H1 (cell line): ENCODE results near the gene FOXK1. TPM values are rescaled to one million over a fixed set of nuclear protein-coding genes. Genes with fewer than 3 reads are reported as not detected.

Experiments used
- CTCF ChIA-PET: fragments of 300-600 bp; sonication (Branson Sonifier 250); formaldehyde crosslinking; loops from one replicate; lab custom pipeline; 2021; ENCODE audit not compliant: partially characterized antibody; lab: Charles Lee
- POLR2A ChIA-PET: fragments of 300-600 bp; sonication (Branson Sonifier 250); formaldehyde crosslinking; loops from one replicate; lab custom pipeline; 2021; ENCODE audit warnings: inconsistent platforms; ENCODE audit not compliant: partially characterized antibody; lab: Charles Lee
- DNase-seq, 2 experiments: peaks; one replicate each; pipeline versions ENCODE4 v3.0.0 to v3.0.0-alpha.2; 2010 to 2022; ENCODE audit warnings: low spot score in 2 of 2, low read depth in 1 of 2, mixed read lengths in 1 of 2
- FAIRE-seq: peaks from 2 replicates; lab custom pipeline; 2011; peaks lifted over from hg19 to GRCh38; lab: Jason Lieb, UNC
- H2AFZ ChIP-seq: 2 replicates; pipeline ENCODE4 v1.8.1; 2012; ENCODE audit warnings: low read length, inconsistent platforms
- H2AK5ac ChIP-seq: 2 replicates; pipeline ENCODE4 v1.6.1; 2013; ENCODE audit warnings: low read depth, low read length
- H2BK120ac ChIP-seq: replicated peaks from 2 replicates; pipeline ENCODE3; 2013; ENCODE audit warnings: low read depth, low read length, inconsistent platforms
- H2BK12ac ChIP-seq: 2 replicates; pipeline ENCODE4 v1.6.1; 2013; ENCODE audit warnings: low read depth, low read length
- H2BK15ac ChIP-seq: 2 replicates; pipeline ENCODE4 v1.6.1; 2013; ENCODE audit warnings: low read length
- H2BK20ac ChIP-seq: 2 replicates; pipeline ENCODE4 v1.6.1; 2013; ENCODE audit warnings: low read length
- H2BK5ac ChIP-seq: 2 replicates; pipeline ENCODE4 v1.6.1; 2013; ENCODE audit warnings: low read depth, low read length
- H3K14ac ChIP-seq: 2 replicates; pipeline ENCODE4 v1.6.1; 2013; ENCODE audit warnings: inconsistent platforms; ENCODE audit not compliant: insufficient read length
- H3K18ac ChIP-seq: 2 replicates; pipeline ENCODE4 v1.6.1; 2013; ENCODE audit warnings: low read length; ENCODE audit errors: extremely low read depth
- H3K23ac ChIP-seq: 2 replicates; pipeline ENCODE4 v1.6.1; 2013; ENCODE audit warnings: inconsistent platforms; ENCODE audit not compliant: insufficient read length
- H3K23me2 ChIP-seq: 2 replicates; pipeline ENCODE4 v1.6.1; 2013; ENCODE audit warnings: low read depth, low read length
- H3K27ac ChIP-seq: 2 replicates; pipeline ENCODE4 v1.6.1; 2011; ENCODE audit warnings: low read depth, low read length, inconsistent platforms
- H3K27me3 ChIP-seq, 4 experiments: replicated peaks in 1 of 4; 1 replicate in 1 of 4; 2 replicates in 3 of 4; pipeline versions ENCODE4 v1.6.1 to v1.8.1; 2011 to 2013; ENCODE audit warnings: low read length in 3 of 4, mild to moderate bottlenecking in 3 of 4, inconsistent platforms in 2 of 4, mixed read lengths in 2 of 4, moderate library complexity in 1 of 4; ENCODE audit not compliant: control insufficient read depth in 3 of 4, insufficient read depth in 3 of 4; ENCODE audit errors: extremely low read depth in 1 of 4
- H3K36me3 ChIP-seq, 4 experiments: 2 replicates each; pipeline versions ENCODE4 v1.6.1 to v1.8.1; 2011 to 2013; ENCODE audit warnings: mild to moderate bottlenecking in 4 of 4, low read length in 3 of 4, moderate library complexity in 2 of 4, control low read depth in 1 of 4, inconsistent platforms in 1 of 4; ENCODE audit not compliant: insufficient read depth in 4 of 4, control insufficient read depth in 2 of 4
- H3K4ac ChIP-seq: replicated peaks from 2 replicates; pipeline ENCODE3; 2013; ENCODE audit warnings: low read length, low read depth, mixed read lengths, inconsistent platforms; ENCODE audit not compliant: insufficient read length
- H3K4me1 ChIP-seq, 4 experiments: replicated peaks in 1 of 4; 1 replicate in 1 of 4; 2 replicates in 3 of 4; pipeline versions ENCODE4 v1.6.1 to v1.8.1; 2011 to 2013; ENCODE audit warnings: low read length in 3 of 4, inconsistent platforms in 2 of 4, mixed read lengths in 1 of 4; ENCODE audit not compliant: insufficient read depth in 4 of 4, control insufficient read depth in 3 of 4
- H3K4me2 ChIP-seq, 2 experiments: 2 replicates each; pipeline versions ENCODE4 v1.6.1 to v1.8.1; 2011 to 2013; ENCODE audit warnings: low read depth in 2 of 2, low read length in 2 of 2, control low read depth in 1 of 2, inconsistent platforms in 1 of 2, mild to moderate bottlenecking in 1 of 2; ENCODE audit not compliant: insufficient read depth in 1 of 2
- H3K4me3 ChIP-seq, 4 experiments: fragments of 200-600, 300-600 bp in 1 of 4; sonication (generic), shearing (Covaris generic), sonication (Bioruptor Twin) in 1 of 4; 2 replicates each; pipeline versions ENCODE4 v1.5.1 to v1.8.1; 2011 to 2016; ENCODE audit warnings: low read length in 4 of 4, low read depth in 3 of 4, control low read depth in 2 of 4, inconsistent platforms in 2 of 4, mild to moderate bottlenecking in 2 of 4, mixed read lengths in 1 of 4, moderate library complexity in 1 of 4; ENCODE audit not compliant: insufficient read depth in 2 of 4; ENCODE audit errors: extremely low read depth in 1 of 4
- H3K56ac ChIP-seq: replicated peaks from 2 replicates; pipeline ENCODE3; 2013; ENCODE audit warnings: low read depth, mild to moderate bottlenecking, mixed read lengths, low read length, inconsistent platforms; ENCODE audit not compliant: insufficient read length
- H3K79me1 ChIP-seq: 2 replicates; pipeline ENCODE4 v1.6.1; 2013; ENCODE audit warnings: low read depth, low read length, control low read depth
- H3K79me2 ChIP-seq, 2 experiments: 2 replicates each; pipeline versions ENCODE4 v1.6.1 to v1.8.1; 2012 to 2013; ENCODE audit warnings: low read length in 2 of 2, mild to moderate bottlenecking in 2 of 2, inconsistent platforms in 1 of 2; ENCODE audit not compliant: insufficient read depth in 2 of 2, control insufficient read depth in 1 of 2
- H3K9ac ChIP-seq, 4 experiments: replicated peaks in 1 of 4; 1 replicate in 1 of 4; 2 replicates in 3 of 4; pipeline versions ENCODE4 v1.6.1 to v1.8.1; 2011 to 2013; ENCODE audit warnings: low read depth in 3 of 4, low read length in 3 of 4, control low read depth in 2 of 4, mild to moderate bottlenecking in 2 of 4, moderate library complexity in 2 of 4, inconsistent platforms in 1 of 4; ENCODE audit errors: extremely low read depth in 1 of 4
- H3K9me3 ChIP-seq, 2 experiments: 2 replicates each; pipeline versions ENCODE4 v1.6.1 to v1.8.1; 2012 to 2013; ENCODE audit warnings: mild to moderate bottlenecking in 2 of 2, moderate library complexity in 2 of 2, control low read depth in 1 of 2, inconsistent platforms in 1 of 2, low read depth in 1 of 2, low read length in 1 of 2, mixed read lengths in 1 of 2; ENCODE audit not compliant: insufficient read depth in 2 of 2
- H4K20me1 ChIP-seq, 2 experiments: replicated peaks in 1 of 2; 2 replicates each; pipeline versions ENCODE3 to v1.8.1; 2011 to 2013; ENCODE audit warnings: inconsistent platforms in 2 of 2, low read length in 2 of 2, mild to moderate bottlenecking in 1 of 2; ENCODE audit not compliant: insufficient read depth in 2 of 2, control insufficient read depth in 1 of 2
- H4K5ac ChIP-seq: 2 replicates; pipeline ENCODE4 v1.6.1; 2013; ENCODE audit warnings: low read length, low read depth, mixed read lengths, inconsistent platforms; ENCODE audit not compliant: insufficient read length
- H4K8ac ChIP-seq: 2 replicates; pipeline ENCODE4 v1.8.0; 2013; ENCODE audit warnings: mild to moderate bottlenecking, moderate library complexity, low read length, inconsistent platforms; ENCODE audit not compliant: insufficient read depth; ENCODE audit errors: extremely low read depth
- H4K91ac ChIP-seq: replicated peaks from 2 replicates; pipeline ENCODE3; 2013; ENCODE audit warnings: low read length, mixed read lengths, inconsistent platforms; ENCODE audit not compliant: insufficient read length
- BACH1 ChIP-seq: IDR thresholded peaks from 2 replicates; pipeline ENCODE4 v1.6.1; 2012; ENCODE audit warnings: low read length, improper control_type of control experiment
- CBX5 ChIP-seq: fragments of 300-800, 300-1000 bp; sonication (generic); IDR thresholded peaks from 2 replicates; pipeline ENCODE4 v1.7.1; 2016; ENCODE audit warnings: antibody characterized with exemption, low read length, low read depth
- RFX5 ChIP-seq: IDR thresholded peaks from 2 replicates; pipeline ENCODE4 v1.6.1; 2011; ENCODE audit warnings: low read depth, low read length, improper control_type of control experiment, borderline replicate concordance
- WGBS, 2 experiments: shearing (Covaris generic) in 1 of 2; methylation state at CpG; one replicate each; pipeline versions ENCODE4 v1.1.6 to v1.1.7; 2013 to 2015; ENCODE audit warnings: low lambda C conversion rate in 2 of 2, mixed read lengths in 2 of 2, inconsistent platforms in 1 of 2, low coverage in 1 of 2, missing lambda C conversion rate in 1 of 2; ENCODE audit not compliant: insufficient replicate concordance in 2 of 2, insufficient coverage in 1 of 2, insufficient read length in 1 of 2; ENCODE audit errors: extremely low coverage in 1 of 2, missing lambda C conversion rate in 1 of 2; 5-methylcytosine and 5-hydroxymethylcytosine counted together
- polyA plus RNA-seq, 7 experiments: library from polyadenylated mRNA; depleted of rRNA in 3 of 7; stranded (reverse) in 5 of 7; unstranded in 2 of 7; fragments of >200 nt in 5 of 7; fragments of 200-250 nt in 2 of 7; gene quantifications; 1 replicate in 5 of 7; 2 replicates in 1 of 7; 4 replicates in 1 of 7; pipeline versions ENCODE4 v1.2.1 to v1.2.3, GENCODE V29; 2011 to 2013; ENCODE audit warnings: missing spikeins in 2 of 7, mixed read lengths in 2 of 7
- total RNA-seq: library from RNA; stranded (reverse); fragmentation: NEBNext Ultra II Directional; extraction: Animal tissue kit (Norgen Biotek cat#: 25700); gene quantifications from 2 replicates; pipeline ENCODE4 v1.2.1, GENCODE V29; 2021
- TF ChIP-seq, protein P1 (sequence below): IDR thresholded peaks from 2 replicates; pipeline ENCODE4 v1.6.1; 2012; ENCODE audit warnings: low read length, inconsistent platforms
- TF ChIP-seq, protein P2 (sequence below), 3 experiments: IDR thresholded peaks; 1 replicate in 2 of 3; 2 replicates in 1 of 3; pipeline versions ENCODE4 v1.5.1 to v1.6.1; 2011; ENCODE audit warnings: low read length in 3 of 3, mild to moderate bottlenecking in 3 of 3, inconsistent platforms in 2 of 3, low read depth in 1 of 3, moderate library complexity in 1 of 3; ENCODE audit not compliant: insufficient read depth in 1 of 3; ENCODE audit errors: control extremely low read depth in 1 of 3

FOXK1 gene
- total and polyA plus RNA-seq, 2 of the 8 experiments (the other 6 are each of a cell fraction or from before 2014, with no cell fraction given), result 2.0 to 8.5 TPM

DNA sequence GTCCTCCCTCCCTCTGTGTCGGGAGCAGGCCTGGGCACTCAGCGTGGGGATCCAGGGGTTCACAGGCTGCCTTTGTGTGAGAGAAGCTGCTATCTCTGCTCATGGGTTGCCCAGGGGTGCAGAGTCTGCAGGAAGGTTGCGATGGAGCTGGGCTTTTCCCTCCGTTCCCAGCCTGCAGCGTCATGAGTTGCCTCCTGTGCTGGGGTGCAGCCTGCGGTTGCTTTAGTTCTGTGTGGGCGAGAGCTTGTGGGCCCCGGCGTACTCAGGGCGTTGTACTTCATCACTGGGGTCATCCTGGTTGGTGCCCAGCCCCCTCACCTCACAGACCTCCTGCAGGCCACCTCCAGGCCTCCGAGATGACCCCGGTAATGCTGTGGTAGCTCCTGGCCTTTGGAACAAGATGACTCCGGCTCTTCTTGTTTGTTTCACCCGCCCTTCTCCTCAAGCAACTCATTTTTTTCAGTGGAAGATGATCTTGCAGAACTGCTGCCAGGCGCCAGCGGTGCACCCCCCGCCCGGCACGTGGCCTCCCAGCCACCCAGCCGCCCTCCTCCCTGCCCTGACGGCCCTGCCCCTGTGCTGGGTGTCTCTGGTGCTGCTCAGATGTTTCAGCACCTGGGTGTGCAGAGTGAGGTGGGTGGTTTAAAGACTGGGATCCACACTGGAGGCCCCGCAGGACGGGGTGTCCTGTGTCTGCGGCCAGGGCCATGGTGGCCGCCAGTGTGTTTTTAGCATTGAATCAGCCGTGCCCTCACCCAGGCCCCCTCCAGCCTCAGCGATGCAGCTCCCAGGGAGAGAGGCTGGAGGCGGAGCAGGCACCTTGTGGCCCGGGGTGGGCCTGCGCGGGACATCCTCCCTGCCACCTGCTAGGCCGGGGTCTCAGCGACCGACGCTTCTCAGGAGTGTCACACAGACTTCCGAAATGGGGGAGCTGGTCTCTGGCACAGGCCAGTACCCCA is 100.5 kb downstream of the FOXK1 start:
- Histone ChIP-seq H4K5ac (no peak overlapping the region), H3K4me1 (no peaks in the 10 kb centered on the region), H2BK20ac (no peak overlapping the region), H2BK15ac (no peak overlapping the region), H3K9ac (no peak overlapping the region), H2AFZ (no peak overlapping the region), H4K91ac (no peak overlapping the region), H3K79me2 (peaks cover 0 to 8% of the 10 kb centered on the region in 2 experiments; a peak in 2 of 4 replicates), H2AK5ac (no peak overlapping the region), H2BK120ac (no peak overlapping the region), H4K8ac (no peak overlapping the region), H3K9me3 (no peaks in the 10 kb centered on the region), H3K14ac (no peak overlapping the region), H2BK5ac (no peak overlapping the region), H3K27ac (no peak overlapping the region), H3K23me2 (no peaks in the 10 kb centered on the region), H3K23ac (no peak overlapping the region), H3K4me2 (no peak overlapping the region), H3K4ac (no peak overlapping the region), H3K18ac (no peak overlapping the region), H3K36me3 (peaks cover 0 to 43% (median 12%) of the 10 kb centered on the region in 4 experiments; a peak in 5 of 8 replicates), H2BK12ac (no peak overlapping the region), H3K79me1 (no peaks in the 10 kb centered on the region; the same call in 1 of the 2 replicates), H4K20me1 (peaks cover 0 to 8% of the 10 kb centered on the region in 2 experiments), H3K56ac (no peak overlapping the region), H3K4me3 (no peak overlapping the region), H3K27me3 (no peaks in the 10 kb centered on the region)
- ChIA-PET POLR2A (interaction anchor here (2.5 kb wide), 1 partner anchor 10 kb away, joined by 11 read pairs; no protein-coding TSS in a partner anchor), CTCF (no interaction called here)
- no peak for DNase-seq
- 93% methylated on average over 33 of the region's 36 CpGs; no CpG with 5 or more reads in 1 of the 2 experiments for WGBS, 2 experiments
- FAIRE-seq, result no peak
- TF ChIP-seq CBX5 (no peak), RFX5 (no peak), BACH1 (no peak)
- TF ChIP-seq, protein P1, sequence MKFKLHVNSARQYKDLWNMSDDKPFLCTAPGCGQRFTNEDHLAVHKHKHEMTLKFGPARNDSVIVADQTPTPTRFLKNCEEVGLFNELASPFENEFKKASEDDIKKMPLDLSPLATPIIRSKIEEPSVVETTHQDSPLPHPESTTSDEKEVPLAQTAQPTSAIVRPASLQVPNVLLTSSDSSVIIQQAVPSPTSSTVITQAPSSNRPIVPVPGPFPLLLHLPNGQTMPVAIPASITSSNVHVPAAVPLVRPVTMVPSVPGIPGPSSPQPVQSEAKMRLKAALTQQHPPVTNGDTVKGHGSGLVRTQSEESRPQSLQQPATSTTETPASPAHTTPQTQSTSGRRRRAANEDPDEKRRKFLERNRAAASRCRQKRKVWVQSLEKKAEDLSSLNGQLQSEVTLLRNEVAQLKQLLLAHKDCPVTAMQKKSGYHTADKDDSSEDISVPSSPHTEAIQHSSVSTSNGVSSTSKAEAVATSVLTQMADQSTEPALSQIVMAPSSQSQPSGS, result no peak
- TF ChIP-seq, protein P2, sequence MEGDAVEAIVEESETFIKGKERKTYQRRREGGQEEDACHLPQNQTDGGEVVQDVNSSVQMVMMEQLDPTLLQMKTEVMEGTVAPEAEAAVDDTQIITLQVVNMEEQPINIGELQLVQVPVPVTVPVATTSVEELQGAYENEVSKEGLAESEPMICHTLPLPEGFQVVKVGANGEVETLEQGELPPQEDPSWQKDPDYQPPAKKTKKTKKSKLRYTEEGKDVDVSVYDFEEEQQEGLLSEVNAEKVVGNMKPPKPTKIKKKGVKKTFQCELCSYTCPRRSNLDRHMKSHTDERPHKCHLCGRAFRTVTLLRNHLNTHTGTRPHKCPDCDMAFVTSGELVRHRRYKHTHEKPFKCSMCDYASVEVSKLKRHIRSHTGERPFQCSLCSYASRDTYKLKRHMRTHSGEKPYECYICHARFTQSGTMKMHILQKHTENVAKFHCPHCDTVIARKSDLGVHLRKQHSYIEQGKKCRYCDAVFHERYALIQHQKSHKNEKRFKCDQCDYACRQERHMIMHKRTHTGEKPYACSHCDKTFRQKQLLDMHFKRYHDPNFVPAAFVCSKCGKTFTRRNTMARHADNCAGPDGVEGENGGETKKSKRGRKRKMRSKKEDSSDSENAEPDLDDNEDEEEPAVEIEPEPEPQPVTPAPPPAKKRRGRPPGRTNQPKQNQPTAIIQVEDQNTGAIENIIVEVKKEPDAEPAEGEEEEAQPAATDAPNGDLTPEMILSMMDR (IDR thresholded peaks at IDR 0.05; ENCODE audit: control extremely low read depth in 1 of 3, insufficient read depth in 1 of 3, low read depth in 1 of 3, low read length in 3 of 3), result no peak
